Activated T-cell treated with anti-CD3 and anti-CD28 coated beads, Interleukin-2, amount 50 U/mL, for 48 hours (primary cell): Measurements from ENCODE around the gene LRP8.

Source experiments
- DNase-seq, 2 experiments: peaks; one replicate each; pipeline ENCODE4 v3.0.0-alpha.2; 2020

Gene LRP8

DNA sequence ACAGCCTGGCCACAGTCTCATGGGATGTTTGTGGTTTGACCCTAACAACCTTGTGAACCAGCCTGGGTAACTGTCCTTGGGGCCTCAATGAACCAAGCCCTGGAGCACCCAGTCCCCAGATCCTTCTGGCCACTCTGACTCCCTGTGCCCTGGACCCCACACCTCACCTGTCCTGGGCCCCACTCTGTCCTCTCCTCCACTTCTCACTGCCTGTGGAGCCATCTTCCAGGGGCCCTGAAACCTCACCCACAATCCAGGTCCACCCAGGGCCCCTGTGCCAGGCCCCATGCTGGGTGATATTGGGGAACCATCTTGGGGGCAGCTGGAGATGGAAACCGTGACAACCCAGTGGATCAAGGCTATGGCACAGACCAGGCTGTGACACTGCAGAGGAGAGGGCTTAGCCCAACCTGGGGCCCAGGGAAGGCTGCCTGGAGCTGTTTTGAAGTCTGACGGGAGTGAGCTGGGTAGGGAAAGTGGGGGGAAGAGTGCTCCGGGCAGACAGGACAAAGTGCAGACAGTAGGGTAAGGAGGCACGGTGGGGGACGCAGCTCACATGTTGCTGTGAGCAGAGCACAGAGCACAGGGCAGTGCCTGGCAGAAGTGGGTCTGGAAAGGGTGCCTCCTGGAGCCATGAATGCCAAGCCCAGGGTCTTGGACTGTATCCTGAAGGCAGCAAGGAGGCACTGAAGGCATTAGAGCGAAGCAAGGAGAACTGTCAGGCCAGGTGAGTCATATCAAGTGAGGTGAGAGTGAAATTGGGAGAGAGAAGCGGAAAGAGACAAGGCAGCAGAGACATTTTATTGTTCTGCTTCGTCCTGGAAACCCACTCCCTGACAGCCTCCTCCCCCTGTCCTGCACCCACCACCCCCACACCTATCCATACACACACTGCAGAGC is 12.1 kb upstream of the LRP8 start:
- peak; percentile 13 to 14 for DNase-seq

- DNase-seq = no peak
Observed at GRCh38 chr1:53338423-53338822, 10.6 kb upstream of the LRP8 start.

GRCh38 chr1:53337499-53337898 is 9.6 kb upstream of the LRP8 start:
- DNase-seq = no peak

DNA sequence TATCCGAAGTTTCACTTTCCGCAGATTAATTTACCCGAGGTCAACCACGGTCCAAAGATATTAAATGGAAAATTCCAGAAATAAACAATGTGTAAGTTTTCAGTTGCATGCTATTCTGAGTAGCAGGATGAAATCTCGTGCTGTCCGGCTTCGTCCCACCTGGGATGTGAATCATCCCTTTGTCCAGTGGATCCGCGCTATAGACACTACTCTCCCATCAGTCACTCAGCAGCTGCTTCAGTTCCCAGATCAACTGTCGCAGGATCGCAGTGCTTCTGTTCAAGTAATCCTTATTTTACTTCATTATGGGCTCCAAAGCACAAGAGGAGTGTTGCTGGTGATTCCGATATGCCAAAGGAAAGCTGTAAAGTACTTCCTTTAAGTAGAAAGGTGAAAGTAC is 8.3 kb upstream of the LRP8 start:
- DNase-seq = no peak

GRCh38 chr1:53335661-53336060 is 7.8 kb upstream of the LRP8 start:
- DNase-seq = no peak

DNA sequence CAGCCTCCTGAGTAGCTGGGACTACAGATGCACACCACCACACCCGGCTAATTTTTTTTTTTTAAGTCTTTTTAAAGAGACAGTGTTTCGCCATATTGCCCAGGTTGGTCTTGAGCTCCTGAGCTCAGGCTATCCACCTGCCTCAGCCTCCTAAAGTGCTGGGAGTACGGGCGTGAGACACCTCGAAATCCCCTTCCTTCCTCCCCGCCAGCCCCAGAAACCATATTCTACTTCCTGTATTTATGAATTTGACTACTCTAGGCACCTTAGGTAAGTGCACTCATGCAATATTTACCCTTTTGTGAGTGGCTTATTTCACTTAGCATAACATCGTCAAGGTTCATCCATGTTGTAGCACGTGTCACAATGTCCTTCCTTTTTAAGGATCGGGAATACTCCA is 6.9 kb upstream of the LRP8 start:
- peak; percentile 10 to 12 for DNase-seq

DNA sequence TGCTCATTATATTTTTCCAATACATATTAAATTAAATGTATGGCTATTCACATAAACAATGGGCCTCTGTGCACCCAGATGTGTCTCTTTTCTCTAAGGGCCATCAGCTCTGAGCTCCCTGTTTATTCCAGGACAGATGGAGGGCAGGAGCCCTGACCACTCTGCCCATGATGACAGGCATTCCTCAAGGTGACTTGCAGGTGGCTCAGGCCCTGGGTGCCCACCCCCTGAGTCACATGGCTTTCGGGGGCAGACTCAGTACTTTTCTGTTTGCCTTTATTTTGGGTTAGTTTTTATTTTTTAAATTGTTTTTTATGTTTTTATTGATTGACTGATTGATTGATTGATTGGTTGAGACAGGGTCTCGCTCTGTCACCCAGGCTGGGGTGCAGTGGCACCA is 6.4 kb upstream of the LRP8 start:
- DNase-seq = no peak

- peak in 1 of 2 experiments; percentile 10 for DNase-seq
Observed at GRCh38 chr1:53332833-53333232, 5.0 kb upstream of the LRP8 start.

DNA sequence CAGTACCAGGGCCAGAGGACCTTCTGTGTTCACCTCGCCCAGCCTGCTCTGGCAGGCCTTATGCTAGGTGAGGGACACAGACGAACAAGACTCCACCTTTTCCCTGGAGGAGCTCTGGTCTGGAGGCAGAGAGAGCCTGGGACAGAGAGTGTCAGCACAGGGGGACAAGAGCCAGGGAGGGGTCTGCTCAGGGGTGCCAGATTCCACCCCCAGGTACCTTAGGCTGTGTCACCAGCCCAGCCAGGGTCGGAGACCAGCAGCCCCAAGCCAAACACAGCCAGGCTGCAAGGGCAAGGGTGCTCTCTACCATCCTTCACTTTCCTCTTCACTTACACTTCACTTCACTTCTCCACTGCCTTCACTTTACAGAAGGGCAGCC is 4.3 kb upstream of the LRP8 start:
- peak; percentile 7 to 13 for DNase-seq

- DNase-seq = peak; percentile 3 to 7
Observed at GRCh38 chr1:53331446-53332185, 3.7 kb upstream of the LRP8 start.

DNA sequence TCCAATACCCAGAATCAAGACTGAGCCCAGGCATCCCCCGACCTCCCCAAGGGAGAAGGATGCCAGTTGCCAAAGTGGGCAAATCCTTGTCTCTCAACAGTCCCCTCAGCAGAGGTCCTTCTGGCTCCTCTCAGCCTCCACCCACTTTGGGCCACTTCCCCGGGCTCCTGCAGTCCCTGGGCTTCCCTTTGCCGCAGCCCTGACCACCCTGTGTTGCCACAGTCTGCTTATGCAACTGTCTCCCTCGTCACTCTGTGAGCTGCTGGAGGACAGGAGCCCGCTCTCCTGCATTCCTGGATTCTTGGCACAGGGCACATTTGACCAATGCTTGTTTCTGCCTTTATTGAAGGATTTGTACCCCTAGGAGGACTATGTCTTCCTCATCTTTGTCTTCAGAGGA is 2.9 kb upstream of the LRP8 start:
- peak; percentile 7 to 15 for DNase-seq

DNA sequence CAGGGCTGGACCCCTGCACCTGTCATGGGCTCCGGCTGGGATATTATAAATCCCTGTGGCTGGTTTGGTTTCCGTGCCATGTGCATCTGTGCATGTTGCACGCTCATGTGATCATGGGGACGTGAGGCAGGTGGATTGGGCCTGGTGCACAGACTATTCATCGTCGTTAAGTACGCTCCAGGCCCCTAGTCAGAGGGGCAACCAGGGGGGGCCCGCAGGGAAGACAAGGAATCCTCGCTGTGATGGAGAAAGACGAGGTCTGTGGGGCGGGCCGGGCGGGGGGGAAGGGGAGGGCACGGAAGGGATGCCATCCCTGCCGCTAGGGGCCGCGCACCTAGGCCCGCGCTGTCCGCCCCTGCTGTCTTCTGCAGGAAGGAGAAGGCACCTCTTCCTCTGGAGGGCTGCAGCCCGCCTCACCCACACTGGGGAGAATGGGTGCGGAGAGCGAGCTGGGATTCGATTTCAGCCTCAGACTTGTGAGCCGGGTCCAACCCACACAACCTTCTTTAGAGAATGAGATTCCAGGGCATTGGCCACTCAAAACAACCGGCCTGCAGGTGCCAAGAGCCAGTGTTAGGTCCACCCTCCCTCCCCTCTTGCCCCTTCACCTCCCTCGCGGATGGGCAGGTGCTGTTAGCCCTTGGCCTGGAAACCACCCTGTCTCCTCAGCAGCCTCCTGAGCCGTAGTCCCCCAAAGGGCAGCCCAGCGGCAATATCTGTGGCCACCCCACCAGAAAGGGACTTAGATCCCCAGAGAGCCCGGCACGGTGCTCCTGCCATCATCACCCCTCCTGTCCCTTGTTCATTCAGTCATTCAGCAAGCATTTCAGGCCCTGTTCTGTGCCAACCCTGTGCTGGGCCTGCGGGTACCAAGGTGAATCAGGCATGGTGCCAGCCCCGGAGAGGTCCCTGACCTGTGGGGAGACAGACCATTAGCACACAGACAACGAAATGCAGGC is 950 bp upstream of the LRP8 start:
- DNase-seq = no peak

- DNase-seq = peak; percentile 75 to 77
Observed at GRCh38 chr1:53327182-53327913, 522 bp downstream of the LRP8 start.

- peak in 1 of 2 experiments; percentile 67 for DNase-seq
Observed at GRCh38 chr1:53326598-53327181, 1.2 kb downstream of the LRP8 start.

GRCh38 chr1:53326088-53326597 is 1.7 kb downstream of the LRP8 start:
- peak; percentile 97 for DNase-seq

- DNase-seq = no peak
Observed at GRCh38 chr1:53325326-53326087, 2.4 kb downstream of the LRP8 start.

DNA sequence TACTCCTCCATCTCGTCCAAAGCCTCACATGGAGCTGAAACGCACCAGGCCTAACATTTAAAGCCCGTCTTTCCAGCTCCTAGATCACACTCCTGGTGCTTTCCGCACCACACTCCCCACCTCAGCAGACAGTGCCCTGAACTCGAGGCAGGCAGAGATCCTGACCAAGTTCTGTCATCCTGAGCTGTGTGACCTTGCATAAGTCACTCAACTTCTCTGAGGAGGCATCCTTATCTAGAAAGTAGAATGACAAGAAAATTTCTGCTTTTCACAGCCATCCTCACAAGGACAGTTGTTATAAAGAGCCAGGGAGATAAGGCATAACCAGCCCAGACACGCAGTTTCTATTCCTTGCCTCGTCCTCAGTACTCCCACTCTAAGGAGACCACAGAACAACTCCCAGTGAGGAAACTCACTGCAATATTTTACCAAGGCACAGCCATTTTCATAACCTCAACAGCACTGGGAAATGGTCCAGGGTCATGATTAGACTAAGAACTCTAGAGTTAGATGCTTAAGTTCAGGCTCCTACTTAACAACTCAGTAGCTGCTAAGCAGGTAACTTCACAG is 3.1 kb downstream of the LRP8 start:
- no peak for DNase-seq

- DNase-seq = no peak
Observed at GRCh38 chr1:53324321-53324720, 3.5 kb downstream of the LRP8 start.

GRCh38 chr1:53323316-53323715 is 4.6 kb downstream of the LRP8 start:
- no peak for DNase-seq
